HG02571 (cell line): ENCODE results near the gene MICU1.
"Not testable (repeated sequence)": the region's sequence is repeated elsewhere in the genome, so short reads cannot be mapped to it uniquely, and the experiment has no call there.

Source experiments
- ATAC-seq: cut with Tn5 transposase; IDR thresholded peaks from one replicate; pipeline ENCODE4 v1.9.1; 2021; ENCODE audit warnings: mild to moderate bottlenecking, moderate library complexity; ENCODE audit not compliant: unreplicated experiment

MICU1 gene

DNA sequence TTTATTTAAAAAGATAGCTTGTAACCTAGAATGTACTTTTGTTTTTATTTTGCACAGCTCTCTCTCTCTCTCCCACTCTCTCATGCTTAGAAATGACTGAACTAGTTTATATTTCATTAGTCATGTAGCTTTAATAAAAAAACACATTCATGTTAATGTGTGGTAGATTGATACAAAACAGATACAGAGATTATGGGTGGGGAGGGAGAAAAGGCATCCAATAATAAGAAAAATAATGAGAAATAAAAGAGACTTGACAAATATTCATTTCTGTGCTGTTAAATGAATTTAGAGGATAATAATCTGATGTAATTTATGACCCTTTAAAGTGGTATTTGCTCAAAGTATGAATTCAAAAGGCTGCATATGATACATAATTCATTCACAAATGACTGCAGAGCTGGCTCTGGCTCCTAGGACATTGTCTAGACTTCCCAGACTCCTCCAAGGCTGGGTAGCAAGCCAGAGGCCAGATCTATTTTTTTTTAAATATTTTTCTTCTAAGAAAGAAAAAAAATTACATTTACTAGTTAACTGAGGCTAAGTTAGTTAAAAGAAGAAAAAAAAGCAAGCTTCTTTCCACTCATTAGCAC, 165.5 kb downstream of the MICU1 start:
- no peak for ATAC-seq

DNA sequence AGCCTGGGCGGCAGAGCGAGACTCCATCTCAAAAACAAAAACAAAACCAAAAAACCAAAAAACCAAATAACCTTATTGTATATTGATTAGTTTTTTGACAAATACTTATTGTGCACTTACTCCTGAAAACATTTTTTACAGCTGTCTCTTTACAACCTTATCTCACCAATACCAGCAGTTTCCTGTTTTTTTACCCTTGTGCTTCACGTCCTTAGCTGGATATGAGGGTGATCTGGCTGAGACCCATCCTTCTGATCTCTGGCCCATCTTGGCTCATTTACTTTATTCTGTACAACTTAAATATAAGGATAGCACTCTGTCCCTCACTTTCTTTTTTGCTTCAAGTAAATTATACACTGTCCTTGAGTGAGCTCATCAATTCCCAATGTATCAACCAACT, 166.6 kb downstream of the MICU1 start:
- ATAC-seq, result no peak

DNA sequence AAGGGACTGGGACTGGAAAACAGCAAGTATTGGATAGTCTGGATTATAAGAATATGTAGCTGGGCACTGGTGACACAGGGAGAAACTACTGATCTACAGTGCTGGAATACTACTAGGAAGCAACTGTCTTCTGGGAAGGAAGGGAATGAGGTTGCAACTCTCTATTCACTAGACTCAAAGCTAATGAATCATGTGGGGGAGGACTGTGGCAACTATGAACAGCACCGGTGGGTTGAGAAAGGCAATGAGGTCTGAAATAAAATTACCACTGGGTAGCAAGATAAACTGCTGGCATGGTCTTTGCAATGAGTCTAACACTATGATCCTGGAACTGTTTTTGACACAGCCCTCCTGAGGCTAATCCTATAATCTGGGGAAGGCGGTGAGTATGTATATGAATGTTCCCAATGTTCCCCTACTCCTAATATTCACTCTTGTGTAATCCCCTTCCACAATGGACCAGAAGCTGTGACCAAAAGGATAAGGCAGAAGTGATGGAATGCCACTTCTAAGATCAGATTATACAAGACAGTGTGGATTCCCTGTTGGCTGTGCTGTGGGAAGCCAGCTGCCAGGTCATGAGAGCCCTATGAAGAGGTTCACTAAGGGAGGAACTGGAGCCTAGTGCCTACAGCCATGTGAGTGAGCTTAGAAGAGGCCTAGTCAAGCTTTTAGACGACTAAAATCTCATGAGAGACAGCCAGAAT, 169.8 kb downstream of the MICU1 start:
- no peak for ATAC-seq

DNA sequence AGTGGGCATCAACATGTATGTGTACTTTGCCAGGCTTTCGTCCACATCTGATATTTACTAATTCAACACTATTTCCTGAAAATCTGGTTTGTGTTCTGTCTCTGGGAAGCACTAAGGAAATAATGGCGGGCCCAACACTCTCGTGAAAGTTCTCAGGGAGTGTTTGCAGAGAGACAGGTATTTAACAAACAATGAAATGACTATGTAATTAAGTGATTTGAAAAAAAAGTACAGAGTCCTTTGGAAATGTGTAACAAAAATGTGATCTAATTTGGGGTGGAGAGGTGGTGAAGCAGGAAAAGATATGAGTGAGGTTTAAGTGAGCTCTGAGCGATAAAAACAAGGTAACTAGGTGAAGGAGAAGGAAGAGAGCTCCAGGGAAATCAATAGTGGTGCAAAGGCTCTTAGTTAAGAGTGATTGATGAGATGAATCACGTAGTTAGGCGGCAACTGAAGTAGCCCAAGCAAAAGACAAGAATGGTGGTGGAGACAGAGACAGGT, 175.9 kb downstream of the MICU1 start:
- ATAC-seq, result no peak

DNA sequence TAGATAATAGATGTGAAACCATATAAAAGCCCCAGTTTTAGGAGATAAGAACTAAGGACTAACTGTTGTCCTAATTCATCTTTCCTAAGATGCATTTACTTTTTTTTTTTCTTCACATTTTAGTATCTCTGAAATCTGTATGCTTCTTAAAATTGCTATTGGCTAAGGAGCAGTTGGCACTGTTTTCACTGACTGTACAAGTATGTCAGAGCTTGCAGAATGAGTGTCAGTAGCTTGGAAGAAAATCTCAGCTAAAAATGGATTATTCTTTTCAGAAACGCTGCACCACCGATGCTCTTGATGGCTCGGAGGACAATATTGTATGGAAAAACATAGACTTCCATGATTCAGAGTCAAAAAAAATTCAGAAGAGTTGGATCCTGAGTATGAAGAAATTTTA, 180.0 kb downstream of the MICU1 start:
- no peak for ATAC-seq

DNA sequence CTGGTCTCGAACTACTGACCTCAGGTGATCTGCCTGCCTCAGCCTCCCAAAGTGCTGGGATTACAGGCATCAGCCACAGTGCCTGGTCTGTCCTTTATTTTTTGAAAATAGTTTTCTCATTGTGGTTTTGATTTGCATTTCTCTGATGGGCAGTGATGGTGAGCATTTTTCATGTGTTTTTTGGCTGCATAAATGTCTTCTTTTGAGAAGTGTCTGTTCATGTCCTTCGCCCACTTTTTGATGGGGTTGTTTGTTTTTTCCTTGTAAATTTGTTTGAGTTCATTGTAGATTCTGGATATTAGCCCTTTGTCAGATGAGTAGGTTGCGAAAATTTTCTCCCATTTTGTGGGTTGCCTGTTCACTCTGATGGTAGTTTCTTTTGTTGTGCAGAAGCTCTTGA, 182.9 kb downstream of the MICU1 start:
- ATAC-seq, result not testable (repeated sequence)

DNA sequence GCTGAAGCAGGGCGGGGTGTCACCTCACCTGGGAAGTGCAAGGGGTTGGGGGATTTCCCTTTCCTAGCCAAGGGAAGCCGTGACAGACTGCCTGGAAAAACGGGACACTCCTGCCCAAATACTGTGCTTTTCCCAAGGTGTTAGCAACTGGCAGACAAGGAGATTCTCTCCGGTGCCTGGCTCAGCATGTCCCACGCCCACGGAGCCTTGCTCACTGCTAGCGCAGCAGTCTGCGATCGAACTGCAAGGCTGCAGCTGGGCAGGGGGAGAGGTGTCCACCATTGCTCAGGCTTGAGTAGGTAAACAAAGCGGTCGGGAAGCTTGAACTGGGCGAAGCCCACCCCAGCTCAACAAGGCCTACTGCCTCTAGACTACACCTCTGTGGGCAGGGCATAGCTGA, 190.3 kb downstream of the MICU1 start:
- no peak for ATAC-seq

DNA sequence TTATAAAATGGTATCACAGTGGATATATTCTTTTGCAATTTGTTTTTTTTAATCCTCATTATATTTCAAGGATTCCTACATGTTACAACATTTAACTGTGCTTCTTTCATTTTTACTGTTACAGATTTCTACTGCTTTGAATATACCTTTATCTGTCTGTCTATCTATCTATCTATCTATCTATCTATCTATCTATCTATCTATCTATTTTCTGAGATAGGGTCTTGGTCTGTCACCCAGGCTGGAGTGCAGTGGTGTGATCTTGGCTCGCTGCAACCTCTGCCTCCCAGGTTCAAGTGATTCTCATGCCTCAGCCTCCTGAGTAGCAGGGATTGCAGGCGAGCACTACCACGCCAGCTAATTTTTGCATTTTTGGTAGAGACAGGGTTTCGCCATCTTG, 194.9 kb downstream of the MICU1 start:
- ATAC-seq, result not testable (repeated sequence)

DNA sequence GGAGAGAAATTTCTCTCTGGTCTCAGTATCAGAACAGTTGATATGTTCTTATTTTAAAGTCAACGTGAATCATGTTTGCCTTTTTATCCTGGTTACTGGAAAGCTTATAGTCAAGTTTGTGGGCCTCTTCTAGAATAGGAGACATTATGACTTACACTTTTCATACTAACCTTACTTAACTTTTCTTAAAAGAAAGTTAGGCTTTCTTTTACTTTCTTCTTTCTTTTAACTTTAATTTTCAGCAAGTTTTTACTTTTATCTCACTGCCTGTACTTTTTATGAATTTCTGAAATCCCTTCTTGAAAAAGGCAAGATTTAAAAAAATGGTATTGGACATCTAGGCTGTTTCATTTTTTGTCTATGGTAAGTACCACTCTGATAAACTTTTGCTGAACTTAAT, 195.9 kb downstream of the MICU1 start:
- no peak for ATAC-seq

DNA sequence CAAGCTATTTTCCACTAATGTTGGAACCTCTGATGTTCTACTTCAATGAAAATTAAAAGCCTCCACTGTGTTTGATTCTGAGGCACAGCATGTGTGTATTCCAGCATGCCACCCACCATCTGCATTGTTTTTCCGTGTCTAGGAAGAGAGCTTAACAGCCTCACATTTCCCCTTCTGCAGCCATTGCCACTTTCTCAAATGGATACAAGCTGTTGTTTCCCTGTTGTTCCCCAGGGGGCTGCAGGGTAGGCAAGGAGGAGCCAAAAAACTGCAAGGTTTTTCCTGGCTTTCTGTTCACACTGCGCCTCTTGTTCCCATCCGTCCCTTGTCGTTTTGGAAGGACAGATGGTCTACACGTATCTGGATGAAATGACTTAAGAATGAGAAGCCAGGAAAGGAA, 198.9 kb downstream of the MICU1 start:
- ATAC-seq, result no peak

DNA sequence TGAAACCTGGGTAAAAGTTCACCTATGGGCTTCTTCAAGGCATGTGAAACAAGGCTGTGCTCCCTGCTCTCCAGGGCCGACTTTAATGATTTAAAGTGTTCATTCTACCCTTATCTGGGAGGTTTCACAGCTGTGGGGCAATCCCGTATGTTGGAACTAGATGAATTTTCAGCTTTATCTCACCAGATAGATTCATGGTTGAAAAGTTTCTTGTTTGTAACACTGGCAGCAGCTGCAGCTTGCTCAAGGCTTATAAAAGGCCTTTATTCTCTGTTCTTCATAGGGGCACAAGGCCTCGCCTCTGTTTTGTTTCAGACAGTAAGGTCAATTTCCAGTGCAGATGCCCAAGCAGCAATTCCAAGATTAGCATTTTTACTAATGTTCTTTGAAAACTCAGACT, 200.7 kb downstream of the MICU1 start:
- no peak for ATAC-seq

DNA sequence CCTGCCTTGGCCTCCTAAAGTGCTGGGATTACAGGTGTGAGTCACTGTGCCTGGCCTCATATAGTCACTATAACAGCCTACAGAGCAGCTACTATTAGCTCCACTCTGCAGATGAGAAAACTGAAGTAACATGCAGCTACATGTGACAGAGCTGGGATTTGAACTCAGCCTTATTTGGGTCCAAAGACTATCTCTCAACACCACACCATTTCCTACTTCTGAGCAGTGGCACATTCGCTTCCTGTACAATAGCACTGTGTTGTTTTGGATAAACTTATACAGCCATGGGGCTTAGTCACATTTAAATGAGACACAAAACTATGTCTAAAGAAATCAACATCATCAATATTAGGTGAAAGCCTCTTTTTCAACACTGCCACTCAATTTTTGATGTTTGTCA, 201.3 kb downstream of the MICU1 start:
- no peak for ATAC-seq

DNA sequence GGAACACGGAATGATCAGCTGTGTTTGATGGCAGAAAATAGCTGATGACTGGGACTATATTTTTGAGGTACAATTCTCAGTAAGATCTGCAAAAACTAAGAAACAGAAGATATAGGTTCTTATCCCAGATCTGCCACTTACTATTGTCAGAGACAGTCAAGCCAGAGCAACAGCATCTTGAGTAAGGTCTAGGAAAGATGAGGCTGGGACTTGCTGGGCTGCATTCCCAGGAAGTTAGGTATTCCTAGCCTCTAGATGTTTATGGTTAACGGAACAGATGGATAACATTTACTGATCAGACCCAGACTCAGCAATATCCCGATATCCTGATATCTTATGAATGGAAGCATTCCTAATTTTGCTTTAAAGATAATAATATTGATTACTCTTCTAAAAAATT, 202.5 kb downstream of the MICU1 start:
- ATAC-seq, result no peak

DNA sequence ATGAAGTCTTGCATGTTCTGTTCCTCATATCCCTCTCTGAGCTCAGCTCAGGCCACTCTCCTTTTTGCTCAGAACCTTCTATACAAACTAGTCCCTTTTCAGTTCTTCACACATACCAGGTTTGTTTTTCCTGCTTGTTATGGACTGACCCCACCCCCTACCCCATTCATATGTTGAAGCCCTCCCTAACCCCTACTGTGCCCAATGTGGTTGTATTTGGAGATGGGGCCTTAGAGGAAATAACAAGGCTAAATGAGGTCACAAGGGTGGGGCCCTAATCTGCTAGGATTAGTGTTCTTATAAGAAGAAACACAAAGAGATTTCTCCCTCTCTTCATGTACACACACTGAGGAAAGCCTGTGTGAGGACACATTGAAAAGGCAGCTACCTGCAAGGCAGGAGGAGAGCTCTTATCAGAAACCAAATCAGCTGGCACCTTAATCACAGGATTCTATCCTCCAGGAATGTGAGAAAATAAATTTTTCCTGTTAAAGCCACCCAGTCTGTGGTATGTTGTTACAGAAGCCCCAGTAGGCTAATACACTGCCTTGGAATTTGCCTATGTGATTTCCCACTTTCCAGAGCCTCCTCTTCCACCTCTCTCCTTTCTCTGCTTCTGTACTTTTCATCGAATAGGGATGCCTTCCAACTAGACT, 203.9 kb downstream of the MICU1 start:
- ATAC-seq, result no peak

DNA sequence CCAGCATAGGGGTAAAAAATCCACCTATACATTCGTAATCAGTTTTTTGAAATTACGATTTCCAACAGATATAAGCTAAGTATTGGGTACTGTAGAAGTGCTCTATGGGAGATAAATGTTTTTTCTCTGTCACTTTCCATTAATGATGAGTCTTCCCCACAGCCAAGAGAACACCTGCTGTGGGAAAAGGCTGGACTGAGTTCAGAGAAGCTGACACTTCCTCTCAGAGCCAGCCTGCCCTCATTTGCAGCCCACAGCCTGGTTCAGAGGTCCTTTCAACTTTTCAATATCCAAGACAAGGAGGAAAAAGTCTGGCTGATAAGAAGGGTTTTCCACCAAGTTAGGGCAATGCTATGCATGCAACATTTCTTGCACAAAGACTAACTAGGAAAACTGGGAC, 206.6 kb downstream of the MICU1 start:
- ATAC-seq, result no peak

DNA sequence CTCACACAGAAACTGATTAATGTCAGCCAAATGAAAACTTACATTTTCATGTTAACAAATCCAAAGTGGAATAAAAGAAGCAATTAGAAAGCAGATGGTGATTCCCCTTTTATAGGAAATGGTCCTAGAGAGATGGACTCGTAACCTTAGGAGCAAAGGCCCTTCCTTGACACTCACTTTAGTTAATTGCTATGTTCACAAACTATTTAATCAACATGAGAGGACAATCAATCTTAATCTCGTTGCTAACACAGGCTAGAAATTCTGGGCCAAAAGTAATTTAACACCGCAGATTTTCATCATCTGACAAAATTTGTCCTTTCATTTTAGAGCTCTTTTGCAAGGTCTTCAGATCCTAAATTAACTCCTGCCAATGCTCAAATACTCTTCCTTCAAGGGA, 207.2 kb downstream of the MICU1 start:
- ATAC-seq, result no peak

DNA sequence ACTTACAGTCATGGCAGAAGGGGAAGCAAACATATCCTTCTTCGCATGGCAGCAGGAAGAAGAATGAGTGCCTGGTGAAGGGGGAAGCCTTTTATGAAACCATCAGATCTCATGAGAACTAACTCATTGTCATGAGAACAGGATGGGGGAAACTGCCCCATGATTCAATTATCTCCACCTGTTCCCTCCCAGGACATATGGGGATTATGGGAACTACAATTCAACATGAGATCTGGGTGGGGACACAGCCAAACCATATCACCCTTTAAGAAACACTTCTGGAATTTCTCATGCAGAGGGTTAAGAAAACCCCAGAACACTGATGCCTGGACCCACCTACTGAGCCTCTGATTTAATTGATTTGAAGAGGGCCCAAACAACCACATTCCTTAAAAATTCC, 207.9 kb downstream of the MICU1 start:
- no peak for ATAC-seq

DNA sequence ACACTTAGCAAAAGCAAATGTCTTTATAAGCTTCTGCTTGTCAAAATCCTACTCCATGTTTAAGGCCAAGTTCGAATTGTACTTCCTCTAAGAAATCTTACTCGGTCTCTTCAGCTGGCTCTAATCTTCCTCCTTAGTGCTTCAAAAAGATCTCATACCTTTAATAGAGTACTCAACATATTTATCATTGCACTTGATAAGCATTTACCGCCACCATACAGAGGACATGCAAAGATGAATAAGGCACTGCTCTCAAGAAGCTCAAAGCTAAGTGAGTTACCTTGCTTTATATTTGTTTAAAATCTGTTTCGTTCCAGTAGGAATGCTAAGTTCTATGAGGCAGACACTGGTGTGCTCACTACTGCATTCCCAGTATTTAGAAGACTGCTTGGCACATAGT, 209.2 kb downstream of the MICU1 start:
- ATAC-seq, result no peak

DNA sequence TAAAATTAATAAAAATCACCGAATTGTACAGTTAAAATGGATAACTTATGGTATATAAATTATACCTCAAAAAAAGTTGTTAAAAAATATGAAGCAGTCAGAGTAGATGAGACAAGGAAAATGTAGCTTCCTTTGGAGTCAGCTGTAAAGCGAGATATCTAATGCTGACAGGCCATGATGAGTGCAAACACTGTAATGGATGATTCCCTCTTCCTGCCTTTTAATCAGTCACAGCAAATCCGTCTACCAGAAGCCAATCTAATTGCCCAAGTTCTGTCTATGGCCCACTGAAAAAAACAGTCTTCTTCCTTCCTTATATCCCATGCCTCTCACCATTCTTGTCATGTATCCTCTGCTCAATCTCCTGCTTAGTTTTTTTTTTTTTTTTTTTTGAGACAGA, 211.2 kb downstream of the MICU1 start:
- no peak for ATAC-seq

DNA sequence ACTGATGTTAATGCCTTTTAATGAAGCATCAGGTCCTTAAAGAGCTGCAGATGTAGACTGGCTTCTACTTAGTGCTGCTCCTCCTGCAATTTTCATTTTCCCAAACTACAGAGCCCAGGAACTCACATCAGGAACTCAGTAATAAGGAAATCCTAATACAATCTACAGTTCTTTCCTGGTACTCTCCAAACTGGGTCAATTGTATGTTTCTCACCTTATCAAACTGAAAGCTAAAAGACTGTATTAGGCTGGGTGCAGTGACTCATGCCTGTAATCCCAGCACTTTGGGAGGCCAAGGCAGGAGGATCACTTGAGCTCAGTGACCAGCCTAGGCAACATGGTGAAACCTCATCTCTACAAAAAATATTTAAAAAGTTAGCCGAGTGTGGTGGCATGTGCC, 216.7 kb downstream of the MICU1 start:
- no peak for ATAC-seq

DNA sequence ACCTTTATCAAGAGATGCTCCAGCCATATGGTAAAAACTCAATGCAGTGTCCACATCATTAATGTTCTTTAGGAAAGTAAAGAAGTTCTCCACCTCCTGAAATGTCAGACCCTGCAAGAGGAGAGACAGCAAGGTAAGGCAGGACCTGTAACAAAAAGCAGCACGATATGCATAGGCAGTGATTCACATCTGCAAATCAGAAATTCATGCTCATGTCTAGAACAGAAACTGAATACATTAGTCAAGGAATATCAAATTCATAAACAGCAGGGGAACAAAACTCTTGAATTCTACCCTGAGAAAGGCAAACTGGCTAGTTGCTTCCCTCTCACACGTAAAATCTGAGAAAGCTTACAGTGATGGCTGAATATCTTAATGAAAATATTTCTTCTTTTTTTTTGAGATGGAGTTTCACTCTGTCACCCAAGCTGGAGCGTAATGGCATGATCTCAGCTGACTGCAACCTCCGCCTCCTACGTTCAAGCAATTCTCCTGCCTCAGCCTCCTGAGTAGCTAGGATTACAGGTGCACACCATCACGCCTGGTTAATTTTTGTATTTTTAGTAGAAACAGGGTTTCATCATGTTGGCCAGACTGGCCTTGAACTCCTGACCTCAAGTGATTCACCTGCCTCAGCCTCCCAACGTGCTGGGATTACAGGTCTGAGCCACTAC, 217.8 kb downstream of the MICU1 start:
- ATAC-seq, result no peak

DNA sequence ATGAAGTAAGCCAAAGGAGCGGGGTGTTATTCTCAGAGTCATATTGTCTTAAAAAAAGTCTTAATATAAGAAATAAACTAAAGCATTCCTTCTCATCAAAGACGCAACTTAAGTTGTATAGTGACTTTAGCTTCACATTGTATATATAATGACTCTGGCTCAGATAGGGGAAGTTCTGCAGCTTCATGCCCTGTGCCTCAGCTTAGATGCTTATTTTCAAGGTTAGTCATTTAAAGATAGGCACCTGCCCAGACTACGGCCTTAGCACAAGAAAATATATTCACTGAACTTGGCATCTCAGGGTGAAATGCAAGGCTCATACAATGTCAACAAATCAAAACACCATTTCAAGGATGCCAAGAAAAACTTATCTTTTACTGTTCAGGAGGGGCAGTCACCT, 218.4 kb downstream of the MICU1 start:
- ATAC-seq, result no peak
